Measurements from ENCODE around the gene FOXD1.
A peak's percentile ranks its signal among the peaks of the same experiment; 100 is the strongest.
"Not testable (repeated sequence)": the region's sequence is repeated elsewhere in the genome, so short reads cannot be mapped to it uniquely, and the experiment has no call there.

The FOXD1 gene

DNA sequence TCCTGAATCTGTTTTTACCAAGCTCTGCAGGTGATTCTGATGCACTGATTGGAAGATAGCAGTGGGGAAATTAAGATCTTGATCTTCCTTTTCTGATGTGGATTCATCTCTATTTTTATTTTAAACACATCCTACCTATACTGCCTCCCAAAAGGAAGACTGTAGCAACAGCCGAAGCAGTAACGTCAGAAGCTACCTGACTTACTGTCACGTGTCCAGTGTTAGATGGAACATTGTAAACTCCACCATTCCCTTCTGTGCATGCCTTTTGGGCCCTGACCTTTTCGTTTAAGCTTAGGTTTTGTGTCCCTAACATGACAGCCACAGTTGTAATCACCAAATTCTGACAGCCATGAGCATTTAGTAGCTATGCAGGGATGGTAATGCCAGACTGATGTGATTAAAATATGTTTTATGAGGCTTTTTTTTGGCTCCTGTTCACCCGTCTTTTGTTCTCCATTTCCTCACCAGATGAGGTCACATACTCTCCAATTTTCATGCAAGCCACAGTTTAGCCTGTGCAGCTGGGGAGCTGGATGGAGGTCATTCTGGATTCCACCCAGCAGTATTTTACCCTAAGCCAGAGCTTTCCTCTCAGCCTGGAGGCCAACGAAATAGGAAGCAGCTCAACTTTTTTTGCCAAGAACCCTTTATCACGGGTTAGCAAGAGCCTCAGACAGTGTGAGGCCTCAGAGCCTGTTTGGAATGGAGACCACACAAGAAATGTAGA is 15.6 kb upstream of the FOXD1 start:
- no peak for DNase-seq (ENCODE audit: low read depth, low spot score)

- no peak for DNase-seq (ENCODE audit: low read depth, low spot score)
These were observed 11.6 kb upstream of the FOXD1 start for GRCh38 chr5:73460133-73460532.

DNA sequence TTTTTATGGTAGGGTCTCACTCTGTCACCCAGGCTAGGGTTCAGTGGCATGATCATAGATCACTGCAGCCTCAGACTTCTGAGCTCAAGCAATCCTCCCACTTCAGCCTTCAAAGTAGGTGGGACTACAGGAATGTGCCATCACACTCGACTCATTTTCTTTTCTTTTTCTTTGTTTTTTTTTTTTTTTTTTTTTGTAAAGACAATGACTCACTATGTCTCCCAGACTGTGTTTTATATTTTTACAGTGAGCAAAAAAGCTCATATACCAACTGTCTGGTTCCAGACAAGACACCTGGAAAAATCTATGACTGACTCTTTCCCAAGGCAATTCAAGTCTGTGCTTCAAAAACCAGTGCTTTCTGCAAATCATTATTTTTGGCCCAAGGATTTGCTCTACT is 10.8 kb upstream of the FOXD1 start:
- DNase-seq (ENCODE audit: low read depth, low spot score) = no peak

GRCh38 chr5:73456462-73456861 is 7.9 kb upstream of the FOXD1 start:
- DNase-seq (ENCODE audit: low read depth, low spot score) = not testable (repeated sequence)

- peak; percentile 81 for DNase-seq (ENCODE audit: low read depth, low spot score)
These were observed 5.9 kb upstream of the FOXD1 start for GRCh38 chr5:73454379-73455036.

DNA sequence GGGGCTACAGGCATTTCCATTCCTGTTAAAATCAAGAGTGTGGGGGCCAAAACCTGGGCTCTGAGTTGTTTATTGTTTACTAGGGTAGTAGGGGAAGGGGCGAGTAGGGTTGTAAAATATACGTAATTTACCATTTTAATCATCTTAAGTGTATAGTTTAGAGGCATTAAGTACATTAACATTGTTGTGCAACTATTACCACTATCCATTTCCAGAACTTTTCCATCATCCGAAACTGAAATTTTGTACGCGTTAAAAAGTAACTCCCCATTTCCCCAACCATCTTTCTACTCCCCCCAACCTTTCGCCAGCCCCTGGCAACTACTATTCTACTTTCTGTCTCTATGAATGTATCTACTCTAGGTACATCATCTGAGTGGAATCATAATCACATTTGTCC is 3.6 kb upstream of the FOXD1 start:
- DNase-seq (ENCODE audit: low read depth, low spot score) = no peak

- peak; percentile 67 for DNase-seq (ENCODE audit: low read depth, low spot score)
These were observed 2.9 kb upstream of the FOXD1 start for GRCh38 chr5:73451224-73452130.

DNA sequence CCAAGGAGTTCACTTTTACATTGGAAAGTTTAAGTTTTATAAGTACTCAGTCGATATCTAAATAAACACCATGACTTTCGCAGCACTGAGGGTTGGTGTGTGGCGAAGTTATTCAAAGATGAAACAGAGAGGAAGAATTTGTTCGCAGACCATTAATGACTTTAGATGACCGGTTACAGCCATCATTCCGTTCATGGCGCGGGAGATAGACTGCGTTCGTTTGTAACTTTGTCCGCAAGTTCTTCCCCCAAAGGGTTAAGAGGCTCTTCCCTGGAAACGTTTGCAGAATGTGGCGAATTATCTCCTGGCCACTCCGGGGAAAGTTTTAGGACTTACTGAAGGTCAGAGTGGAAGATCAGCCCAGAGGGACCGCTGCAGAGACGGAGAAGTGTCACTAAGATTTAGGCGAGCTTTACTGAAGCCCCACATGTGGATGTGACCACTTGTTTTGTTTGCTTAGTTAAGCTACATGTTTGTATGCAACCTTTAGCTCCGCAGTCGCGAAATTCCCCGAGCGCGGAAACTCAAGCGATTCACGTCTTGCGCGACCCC is 2.2 kb upstream of the FOXD1 start:
- peak; percentile 40 for DNase-seq (ENCODE audit: low read depth, low spot score)

GRCh38 chr5:73450137-73450536 is 1.6 kb upstream of the FOXD1 start:
- no peak for DNase-seq (ENCODE audit: low read depth, low spot score)

DNA sequence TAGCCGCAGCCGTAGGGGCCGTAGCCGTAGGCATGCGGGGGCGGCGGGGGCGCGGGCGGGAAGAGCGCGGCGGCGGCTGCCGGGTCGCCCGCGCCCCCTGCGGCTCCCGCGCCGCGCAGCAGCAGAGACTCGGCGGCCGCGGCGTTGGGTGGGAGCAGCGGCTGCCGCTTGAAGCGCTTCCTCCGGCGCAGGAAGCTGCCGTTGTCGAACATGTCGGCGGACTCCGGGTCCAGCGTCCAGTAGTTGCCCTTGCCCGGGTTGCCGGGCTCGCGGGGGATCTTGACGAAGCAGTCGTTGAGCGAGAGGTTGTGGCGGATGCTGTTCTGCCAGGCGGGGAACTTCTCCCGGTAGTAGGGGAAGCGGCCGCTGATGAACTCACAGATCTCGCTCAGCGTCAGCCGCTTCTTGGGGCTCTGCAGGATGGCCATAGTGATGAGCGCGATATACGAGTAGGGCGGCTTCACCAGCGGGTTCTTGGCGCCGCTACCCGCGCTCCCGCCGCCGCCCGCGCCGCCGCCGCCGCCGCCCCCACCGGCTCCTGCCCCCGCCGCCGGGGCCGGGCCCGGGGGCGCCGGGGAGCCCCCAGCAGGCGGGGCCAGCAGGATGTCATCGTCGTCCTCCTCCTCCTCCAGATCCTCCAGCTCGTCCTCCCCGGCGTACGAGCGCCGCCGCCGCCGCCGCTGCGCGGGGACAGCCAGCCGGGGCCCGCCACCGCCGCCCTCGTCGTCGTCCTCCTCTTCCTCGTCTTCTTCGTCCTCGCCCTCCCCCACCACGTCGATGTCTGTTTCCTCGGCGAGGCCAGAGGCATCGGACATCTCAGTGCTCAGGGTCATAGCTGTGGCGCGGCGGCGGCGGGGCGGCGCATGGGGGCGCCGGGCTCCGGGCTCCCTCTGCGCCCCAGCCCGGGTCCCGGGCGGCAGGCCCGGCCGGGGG is 781 bp downstream of the FOXD1 start:
- peak; percentile 62 for DNase-seq (ENCODE audit: low read depth, low spot score)

DNA sequence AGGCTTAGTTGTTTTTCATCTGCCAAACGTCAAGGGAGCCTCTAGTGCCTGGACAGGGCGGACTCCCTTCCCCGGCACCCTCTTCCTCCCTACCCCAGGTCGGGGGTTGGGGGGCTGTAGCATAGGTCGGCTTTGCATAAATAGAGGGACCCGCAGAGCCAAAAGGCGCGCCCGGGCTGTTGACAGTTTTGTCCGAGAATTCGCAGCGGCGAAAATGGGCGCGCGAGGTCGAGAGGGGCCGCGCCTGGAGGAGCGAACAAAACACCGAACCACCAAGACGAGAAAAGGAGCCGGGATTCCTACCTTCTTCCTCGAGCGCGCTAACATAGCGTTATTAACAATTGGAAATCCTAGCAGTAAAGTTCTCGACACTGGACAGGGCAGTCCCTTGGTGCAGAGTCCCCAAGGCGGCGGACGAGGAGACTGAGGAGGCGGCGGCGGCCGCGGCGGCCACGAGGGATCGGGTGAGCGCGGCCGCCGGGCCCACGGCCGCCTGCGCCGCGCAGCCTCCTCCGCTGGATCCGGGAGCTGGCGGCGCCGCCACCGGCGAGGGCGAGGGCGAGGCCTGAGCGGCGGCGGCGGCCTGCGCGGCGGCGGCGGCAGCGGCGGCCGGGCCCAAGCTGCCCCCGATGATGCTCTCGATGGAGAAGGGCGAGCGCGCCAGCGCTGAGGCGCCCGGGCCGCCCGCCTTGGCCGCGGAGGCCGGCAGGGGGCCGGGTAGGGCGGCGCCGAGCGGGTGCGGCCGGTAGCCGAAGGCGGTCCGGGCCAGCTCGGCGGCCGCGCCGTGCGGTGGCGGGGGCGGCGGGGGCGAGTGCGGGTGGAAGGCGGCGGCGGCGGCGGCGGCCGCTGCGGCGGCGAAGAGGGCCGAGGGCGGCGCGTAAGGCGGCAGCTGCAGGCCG is 1.7 kb downstream of the FOXD1 start:
- DNase-seq (ENCODE audit: low read depth, low spot score) = peak; percentile 49

GRCh38 chr5:73445665-73446630 is 2.6 kb downstream of the FOXD1 start:
- no peak for DNase-seq (ENCODE audit: low read depth, low spot score)

DNA sequence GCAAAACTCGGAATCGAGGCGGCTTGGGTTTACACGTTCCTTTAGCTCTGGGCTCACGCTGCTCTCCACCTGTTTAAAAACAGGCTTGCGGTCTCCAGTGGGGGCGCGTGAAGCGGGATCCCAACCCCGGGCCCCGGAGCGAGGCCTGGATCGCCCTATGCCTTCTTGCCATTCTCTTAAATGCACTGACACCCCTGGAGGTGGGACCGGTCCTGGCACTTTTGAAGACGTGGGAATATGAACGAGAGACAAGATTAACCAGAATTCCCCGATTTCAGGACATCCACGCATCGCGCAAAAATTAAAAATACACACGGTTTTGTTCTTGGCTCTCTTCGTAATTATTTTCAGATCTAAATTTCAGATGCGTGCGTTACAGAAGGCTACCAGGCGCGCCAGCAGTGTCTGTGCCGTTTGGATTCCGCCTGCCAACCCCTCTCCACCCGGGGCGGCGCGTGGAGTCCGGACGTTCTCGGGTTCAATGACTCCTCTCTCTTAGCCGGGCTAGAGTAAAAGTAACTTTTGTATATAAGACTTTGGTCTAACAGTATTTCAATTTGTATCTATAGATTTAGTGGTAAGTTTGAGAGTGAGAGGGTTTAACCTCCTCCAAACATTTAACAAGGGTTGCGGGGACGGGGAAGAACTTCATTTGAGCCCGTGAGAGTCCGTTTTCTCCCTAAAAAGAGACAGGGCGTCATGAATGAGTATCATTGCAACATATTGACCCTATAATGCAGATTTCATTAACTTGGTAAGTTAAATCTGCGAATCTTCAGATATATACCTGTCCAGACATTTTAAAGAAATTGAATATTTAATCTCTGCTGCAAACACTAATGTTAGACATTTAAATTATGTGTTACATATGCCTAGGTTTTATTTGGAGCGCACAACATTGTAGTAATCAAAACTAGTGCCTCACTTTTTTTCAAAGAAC is 3.8 kb downstream of the FOXD1 start:
- peak; percentile 63 for DNase-seq (ENCODE audit: low read depth, low spot score)

GRCh38 chr5:73443829-73444498 is 4.6 kb downstream of the FOXD1 start:
- peak; percentile 78 for DNase-seq (ENCODE audit: low read depth, low spot score)

GRCh38 chr5:73442996-73443627 is 5.5 kb downstream of the FOXD1 start:
- no peak for DNase-seq (ENCODE audit: low read depth, low spot score)

GRCh38 chr5:73442231-73442811 is 6.3 kb downstream of the FOXD1 start:
- DNase-seq (ENCODE audit: low read depth, low spot score) = no peak
